ENCODE data around the gene CBY3. TPM values are rescaled to one million over a fixed set of nuclear protein-coding genes. Genes with fewer than 3 reads are reported as not detected.
"Not testable (repeated sequence)": the region's sequence is repeated elsewhere in the genome, so short reads cannot be mapped to it uniquely, and the experiment has no call there.

Gene CBY3
- total and polyA plus RNA-seq, 4 experiments from 2014 or later: 0.36 to 0.76 (median 0.57) TPM

- Histone ChIP-seq H3K4me1 (ENCODE audit: insufficient read depth, low read length) (peaks cover 28% of the 10 kb centered on the region), H3K27ac (ENCODE audit: low read depth, low read length) (peak overlapping the region; percentile 83), H3K36me3 (ENCODE audit: insufficient read depth, low read length) (no peaks in the 10 kb centered on the region), H3K4me3 (ENCODE audit: low read length in 2 of 2) (peak overlapping the region; percentile 73 to 98), H3K27me3 (ENCODE audit: insufficient read depth, low read length) (no peaks in the 10 kb centered on the region), H3K9me3 (ENCODE audit: control insufficient read depth in 1 of 2, low read length in 2 of 2) (no peaks in the 10 kb centered on the region)
- peak overlapping the region; percentile 96 to 99 (median 96) for H3K4me3 Mint-ChIP-seq
- intact Hi-C loops (cut with micrococcal nuclease): loop anchor here (1.0 to 5.0 kb wide), 6 partner anchors 20 to 412 kb away; partner anchors contain the start of genes CANX, HNRNPH1, MAML1 and TBC1D9B
- H3K27ac Mint-ChIP-seq: peak overlapping the region; percentile 95 to 98 (median 98)
- ChIA-PET POLR2A (ENCODE audit: partially characterized antibody) (interaction anchor here (0.6 to 3.8 kb wide), 22 partner anchors 8 to 228 kb away, joined by 3 to 59 read pairs (median 6); partner anchors contain the start of genes HNRNPH1, LTC4S, MAML1 and MRNIP), CTCF (ENCODE audit: partially characterized antibody) (interaction anchor here (1.3 to 2.7 kb wide), 9 partner anchors 10 to 118 kb away, joined by 3 to 23 read pairs (median 5); partner anchors contain the start of gene HNRNPH1)
- no peaks in the 10 kb centered on the region for H3K9me3 Mint-ChIP-seq
- H3K36me3 Mint-ChIP-seq: peaks cover 0 to 13% of the 10 kb centered on the region in 2 donors
- H3K4me1 Mint-ChIP-seq: peaks cover 21 to 51% (median 31%) of the 10 kb centered on the region in 4 donors
- peak; percentile 93 to 95 (median 93) for DNase-seq
- no peaks in the 10 kb centered on the region for H3K27me3 Mint-ChIP-seq
Measured at GRCh38 chr5:179678223-179679013, 2.4 kb downstream of the CBY3 start.

GRCh38 chr5:179668391-179668790, 12.4 kb downstream of the CBY3 start:
- Mint-ChIP-seq H3K36me3 (no peaks in the 10 kb centered on the region), H3K27me3 (peaks cover 0 to 2% of the 10 kb centered on the region in 2 donors), H3K4me1 (no peaks in the 10 kb centered on the region), H3K4me3 (no peak overlapping the region), H3K9me3 (no peaks in the 10 kb centered on the region), H3K27ac (no peak overlapping the region)
- Histone ChIP-seq H3K36me3 (ENCODE audit: insufficient read depth, low read length) (no peaks in the 10 kb centered on the region), H3K4me3 (ENCODE audit: low read length in 2 of 2) (no peak overlapping the region), H3K27ac (ENCODE audit: low read depth, low read length) (no peak overlapping the region), H3K4me1 (ENCODE audit: insufficient read depth, low read length) (no peaks in the 10 kb centered on the region), H3K9me3 (ENCODE audit: control insufficient read depth in 1 of 2, low read length in 2 of 2) (no peaks in the 10 kb centered on the region), H3K27me3 (ENCODE audit: insufficient read depth, low read length) (no peaks in the 10 kb centered on the region)
- ChIA-PET CTCF (ENCODE audit: partially characterized antibody) (interaction anchor here (1.1 kb wide), 1 partner anchor 55 kb away, joined by 4 read pairs; no protein-coding TSS in a partner anchor), POLR2A (ENCODE audit: partially characterized antibody) (interaction anchor here (0.6 to 1.2 kb wide), 2 partner anchors 10 to 42 kb away, joined by 3 to 6 read pairs; no protein-coding TSS in a partner anchor)
- intact Hi-C loops (cut with micrococcal nuclease): no loop called here
- DNase-seq: peak; percentile 38 to 53 (median 40)

GRCh38 chr5:179661647-179662046, 19.2 kb downstream of the CBY3 start:
- DNase-seq; H3K36me3 Mint-ChIP-seq; intact Hi-C loops (cut with micrococcal nuclease); H3K4me1 ChIP-seq (ENCODE audit: insufficient read depth, low read length); H3K9me3 ChIP-seq (ENCODE audit: control insufficient read depth in 1 of 2, low read length in 2 of 2); H3K27ac Mint-ChIP-seq; H3K4me3 Mint-ChIP-seq; H3K4me3 ChIP-seq (ENCODE audit: low read length in 2 of 2); H3K27ac ChIP-seq (ENCODE audit: low read depth, low read length); H3K4me1 Mint-ChIP-seq; H3K27me3 ChIP-seq (ENCODE audit: insufficient read depth, low read length); H3K36me3 ChIP-seq (ENCODE audit: insufficient read depth, low read length); H3K9me3 Mint-ChIP-seq; H3K27me3 Mint-ChIP-seq; CTCF ChIA-PET (ENCODE audit: partially characterized antibody): not testable (repeated sequence)
- POLR2A ChIA-PET (ENCODE audit: partially characterized antibody): interaction anchor here (2.2 kb wide), 1 partner anchor 38 kb away, joined by 9 read pairs; the partner anchor contains the start of gene HNRNPH1

GRCh38 chr5:179658179-179658856, 22.5 kb downstream of the CBY3 start:
- H3K27ac ChIP-seq (ENCODE audit: low read depth, low read length); H3K9me3 ChIP-seq (ENCODE audit: control insufficient read depth in 1 of 2, low read length in 2 of 2); H3K27me3 Mint-ChIP-seq; H3K36me3 Mint-ChIP-seq; H3K4me1 Mint-ChIP-seq; intact Hi-C loops (cut with micrococcal nuclease); H3K27me3 ChIP-seq (ENCODE audit: insufficient read depth, low read length); H3K36me3 ChIP-seq (ENCODE audit: insufficient read depth, low read length); H3K9me3 Mint-ChIP-seq; POLR2A ChIA-PET (ENCODE audit: partially characterized antibody); H3K4me1 ChIP-seq (ENCODE audit: insufficient read depth, low read length): not testable (repeated sequence)
- DNase-seq: peak in 2 of 5 donors; percentile 9 to 11
- CTCF ChIA-PET (ENCODE audit: partially characterized antibody): interaction anchor here (0.6 kb wide), 1 partner anchor 12 kb away, joined by 4 read pairs; no protein-coding TSS in a partner anchor
- Mint-ChIP-seq H3K27ac (peak overlapping the region in 2 of 7 donors; percentile 17 to 65), H3K4me3 (peak overlapping the region; percentile 30 to 84 (median 77))
- H3K4me3 ChIP-seq (ENCODE audit: low read length in 2 of 2): peak overlapping the region in 1 of 2 donors; percentile 6

GRCh38 chr5:179657302-179658178, 23.3 kb downstream of the CBY3 start:
- CTCF ChIA-PET (ENCODE audit: partially characterized antibody); H3K27ac Mint-ChIP-seq; intact Hi-C loops (cut with micrococcal nuclease); H3K4me3 ChIP-seq (ENCODE audit: low read length in 2 of 2); POLR2A ChIA-PET (ENCODE audit: partially characterized antibody); H3K36me3 Mint-ChIP-seq; H3K27ac ChIP-seq (ENCODE audit: low read depth, low read length); H3K9me3 ChIP-seq (ENCODE audit: control insufficient read depth in 1 of 2, low read length in 2 of 2); H3K27me3 Mint-ChIP-seq; H3K4me1 Mint-ChIP-seq; H3K4me1 ChIP-seq (ENCODE audit: insufficient read depth, low read length); H3K9me3 Mint-ChIP-seq; H3K36me3 ChIP-seq (ENCODE audit: insufficient read depth, low read length); H3K27me3 ChIP-seq (ENCODE audit: insufficient read depth, low read length): not testable (repeated sequence)
- peak overlapping the region in 4 of 8 donors; percentile 75 to 84 (median 80) for H3K4me3 Mint-ChIP-seq
- DNase-seq: peak in 3 of 5 donors; percentile 7 to 34 (median 20)

GRCh38 chr5:179653135-179653534, 27.7 kb downstream of the CBY3 start:
- H3K4me1 ChIP-seq (ENCODE audit: insufficient read depth, low read length); CTCF ChIA-PET (ENCODE audit: partially characterized antibody); H3K9me3 Mint-ChIP-seq; H3K27me3 ChIP-seq (ENCODE audit: insufficient read depth, low read length); DNase-seq; H3K36me3 ChIP-seq (ENCODE audit: insufficient read depth, low read length); H3K27me3 Mint-ChIP-seq; H3K4me3 Mint-ChIP-seq; H3K4me3 ChIP-seq (ENCODE audit: low read length in 2 of 2); H3K36me3 Mint-ChIP-seq; H3K4me1 Mint-ChIP-seq; H3K9me3 ChIP-seq (ENCODE audit: control insufficient read depth in 1 of 2, low read length in 2 of 2); intact Hi-C loops (cut with micrococcal nuclease); H3K27ac ChIP-seq (ENCODE audit: low read depth, low read length); H3K27ac Mint-ChIP-seq; POLR2A ChIA-PET (ENCODE audit: partially characterized antibody): not testable (repeated sequence)

Data from CD4-positive, alpha-beta memory T cell (primary cell).